GM12872 (cell line): Measurements from ENCODE around the gene IFT81.

Source experiments
- TF ChIP-seq, protein P1 (sequence below): IDR thresholded peaks from 3 replicates; pipeline ENCODE4 v1.5.1; 2011; ENCODE audit warnings: low read depth, mild to moderate bottlenecking, low read length, moderate library complexity; ENCODE audit not compliant: insufficient read depth

The IFT81 gene

DNA sequence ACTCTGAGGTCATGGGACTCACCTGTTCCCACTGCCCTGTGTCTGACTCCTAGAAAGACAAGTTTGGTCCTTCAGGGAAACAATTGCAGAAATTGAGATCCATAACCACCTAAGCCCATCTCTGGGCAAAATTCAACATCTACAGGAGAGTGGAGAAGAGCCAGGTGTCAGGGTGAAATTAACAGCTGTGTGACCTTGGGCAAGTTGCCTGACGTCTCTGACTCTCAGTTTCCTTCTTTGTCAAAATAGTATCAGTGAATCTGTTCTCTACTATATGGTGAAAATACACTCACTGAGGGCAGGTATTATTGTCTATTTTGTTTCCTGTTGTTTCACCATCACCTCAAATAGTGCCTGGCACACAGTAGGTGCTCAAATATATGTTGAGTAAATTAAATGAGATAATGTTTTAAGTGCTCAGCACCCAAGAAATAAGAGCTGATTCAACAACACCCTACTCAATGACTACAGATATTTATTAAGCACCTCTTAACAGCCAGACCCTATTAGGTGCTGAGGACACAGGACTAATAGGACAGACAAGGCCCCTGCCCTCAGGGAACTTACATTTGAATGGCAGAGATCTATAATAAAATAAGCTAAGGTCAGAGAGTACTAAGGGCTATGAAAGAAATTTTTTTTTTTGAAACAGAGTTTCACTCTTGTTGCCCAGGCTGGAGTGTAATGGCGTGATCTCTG is 14.2 kb upstream of the IFT81 start:
- TF ChIP-seq, protein P1, sequence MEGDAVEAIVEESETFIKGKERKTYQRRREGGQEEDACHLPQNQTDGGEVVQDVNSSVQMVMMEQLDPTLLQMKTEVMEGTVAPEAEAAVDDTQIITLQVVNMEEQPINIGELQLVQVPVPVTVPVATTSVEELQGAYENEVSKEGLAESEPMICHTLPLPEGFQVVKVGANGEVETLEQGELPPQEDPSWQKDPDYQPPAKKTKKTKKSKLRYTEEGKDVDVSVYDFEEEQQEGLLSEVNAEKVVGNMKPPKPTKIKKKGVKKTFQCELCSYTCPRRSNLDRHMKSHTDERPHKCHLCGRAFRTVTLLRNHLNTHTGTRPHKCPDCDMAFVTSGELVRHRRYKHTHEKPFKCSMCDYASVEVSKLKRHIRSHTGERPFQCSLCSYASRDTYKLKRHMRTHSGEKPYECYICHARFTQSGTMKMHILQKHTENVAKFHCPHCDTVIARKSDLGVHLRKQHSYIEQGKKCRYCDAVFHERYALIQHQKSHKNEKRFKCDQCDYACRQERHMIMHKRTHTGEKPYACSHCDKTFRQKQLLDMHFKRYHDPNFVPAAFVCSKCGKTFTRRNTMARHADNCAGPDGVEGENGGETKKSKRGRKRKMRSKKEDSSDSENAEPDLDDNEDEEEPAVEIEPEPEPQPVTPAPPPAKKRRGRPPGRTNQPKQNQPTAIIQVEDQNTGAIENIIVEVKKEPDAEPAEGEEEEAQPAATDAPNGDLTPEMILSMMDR = no peak

DNA sequence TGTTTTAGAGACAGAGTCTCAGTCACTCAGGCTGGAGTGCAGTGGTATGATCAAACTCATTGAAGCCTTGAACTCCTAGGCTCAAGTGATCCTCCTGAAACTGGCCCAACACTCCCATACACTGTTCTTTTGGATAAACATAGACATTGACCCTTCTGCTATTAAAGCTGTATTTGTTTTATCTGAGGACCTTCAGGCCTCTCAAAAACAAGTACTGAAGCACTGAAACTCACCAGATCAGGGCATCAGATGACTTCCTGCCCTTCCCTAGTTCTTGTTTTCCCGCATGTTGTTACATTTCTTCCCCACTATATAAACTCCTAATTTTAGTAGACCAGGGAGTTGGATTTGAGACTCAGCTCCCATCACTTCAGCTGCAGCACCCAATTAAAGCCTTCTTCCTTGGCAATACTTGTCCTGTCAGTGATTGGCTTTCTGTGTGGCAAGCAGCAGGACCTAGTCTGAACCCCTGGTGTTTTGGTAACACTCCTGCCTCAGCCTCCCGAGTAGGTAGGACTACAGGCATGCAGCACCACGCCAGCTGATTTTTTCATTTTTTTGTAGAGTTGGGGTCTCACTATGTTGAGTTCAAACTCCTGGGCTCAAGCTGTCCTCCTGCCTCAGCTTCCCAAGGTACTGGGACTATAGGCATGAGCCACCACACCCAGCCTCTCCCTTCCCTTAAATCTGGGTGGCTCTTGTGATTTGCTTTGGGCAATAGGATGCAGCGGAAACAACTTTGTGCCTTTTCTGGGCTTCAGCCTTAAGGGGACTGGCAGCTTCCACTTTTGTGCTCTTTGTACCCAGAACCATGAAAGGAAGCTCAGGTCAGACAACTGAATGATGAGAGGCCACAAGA is 12.5 kb upstream of the IFT81 start:
- TF ChIP-seq, protein P1 = no peak

DNA sequence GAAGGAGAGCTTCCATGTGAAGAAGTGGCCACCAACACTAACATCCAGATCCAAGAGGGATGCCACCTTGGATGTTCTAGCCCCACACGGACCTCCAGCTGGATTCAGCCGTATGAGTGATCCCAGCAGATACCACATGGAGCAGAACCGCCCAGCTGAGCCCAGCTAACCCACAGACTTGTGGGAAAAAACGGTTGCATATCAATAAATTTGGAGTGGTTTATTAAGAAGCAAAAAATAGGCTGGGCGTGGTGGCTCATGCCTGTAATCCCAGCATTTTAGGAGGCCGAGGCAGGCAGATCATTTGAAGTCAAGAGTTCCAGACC is 11.9 kb upstream of the IFT81 start:
- TF ChIP-seq, protein P1 = no peak

DNA sequence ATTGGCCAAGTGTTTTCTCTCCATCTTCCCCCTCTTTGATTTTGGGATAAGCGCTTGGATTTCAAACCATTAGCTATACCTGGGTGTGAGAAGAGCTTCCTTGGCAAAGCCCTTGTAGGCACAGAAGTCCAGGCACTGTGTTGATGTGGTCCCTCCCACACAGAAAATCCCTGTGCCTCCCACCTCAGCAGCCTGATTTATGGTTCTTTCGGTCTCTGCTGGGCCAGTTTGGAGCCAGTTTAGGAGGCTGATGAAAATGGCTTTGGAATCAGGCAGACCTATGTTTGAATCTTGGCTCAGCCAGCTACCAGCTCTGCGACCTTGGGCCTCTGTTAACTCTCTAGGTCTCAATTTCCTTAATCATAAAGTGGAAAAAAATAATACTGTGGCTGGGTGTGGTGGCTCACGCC is 9.6 kb upstream of the IFT81 start:
- TF ChIP-seq, protein P1 = no peak

DNA sequence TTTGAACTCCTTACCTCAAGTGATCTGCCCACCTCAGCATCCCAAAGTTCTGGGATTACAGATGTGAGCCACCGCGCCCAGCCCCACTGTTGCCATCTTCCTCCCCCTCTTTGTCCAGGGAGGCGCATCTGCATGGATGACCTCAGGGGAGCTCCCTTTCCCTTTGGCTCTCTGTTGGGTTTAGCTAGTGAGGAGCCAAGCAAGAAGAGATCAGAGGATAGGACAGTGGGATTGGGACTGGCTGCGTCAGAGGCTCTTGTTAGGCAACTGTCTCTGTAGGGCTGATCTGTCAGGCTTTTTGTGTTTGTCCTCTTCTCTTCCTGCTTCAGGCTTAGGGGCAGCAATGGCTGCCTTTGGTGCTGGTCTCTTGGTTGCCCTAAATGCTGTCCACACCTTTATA is 8.5 kb upstream of the IFT81 start:
- TF ChIP-seq, protein P1 = no peak

DNA sequence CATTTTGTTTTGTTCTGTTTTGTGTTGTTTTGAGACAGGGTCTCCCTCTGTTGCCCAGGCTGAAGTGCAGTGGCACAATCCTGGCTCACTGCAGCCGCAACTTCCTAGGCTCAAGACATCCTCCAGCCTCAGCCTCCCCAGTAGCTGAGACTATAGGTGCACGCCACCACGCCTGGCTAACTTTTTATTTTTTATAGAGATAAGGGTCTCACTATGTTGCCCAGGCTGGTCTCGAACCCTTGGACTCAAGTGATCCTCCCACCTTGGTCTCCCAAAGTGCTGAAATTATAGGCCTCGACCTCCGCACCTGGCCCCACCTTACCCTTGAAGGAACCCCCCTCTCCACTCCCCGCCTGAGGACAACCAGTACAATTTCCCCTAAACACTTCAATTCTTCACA is 7.5 kb upstream of the IFT81 start:
- TF ChIP-seq, protein P1 = no peak

DNA sequence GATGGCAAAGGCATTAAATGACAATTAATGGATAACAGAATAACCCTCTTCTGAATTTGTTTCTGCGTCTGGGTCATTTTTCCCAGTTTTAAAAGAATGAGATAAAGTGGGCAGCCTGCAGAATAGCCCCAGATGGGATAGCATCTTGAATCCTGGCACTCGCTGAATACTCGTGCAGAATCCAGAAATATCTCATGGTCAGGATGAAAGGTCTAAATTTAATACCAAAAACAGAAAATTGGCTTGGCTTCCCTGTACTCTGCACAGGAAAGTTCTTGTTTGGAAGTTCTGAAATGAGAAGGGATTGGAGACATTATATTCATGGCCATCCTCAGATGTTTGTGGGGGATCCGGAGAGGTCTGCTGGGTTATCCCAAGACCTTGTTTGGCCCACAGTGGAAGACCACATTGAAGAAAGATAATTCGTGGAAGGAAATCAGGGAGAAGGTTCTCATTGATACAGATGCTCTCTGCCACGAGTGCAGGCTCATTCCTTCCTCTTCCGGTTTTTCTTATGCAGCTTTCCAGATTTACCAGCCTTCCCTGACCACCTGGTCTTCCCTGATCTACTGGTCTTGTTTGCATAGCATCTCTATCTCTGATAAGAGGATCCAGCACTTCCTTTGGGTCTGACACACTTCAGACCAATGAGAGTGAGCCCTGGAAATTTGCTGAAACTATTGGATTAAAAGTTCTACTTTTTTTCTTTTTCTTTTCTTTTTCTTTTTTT is 6.0 kb upstream of the IFT81 start:
- TF ChIP-seq, protein P1 = no peak
